ENCODE measurements around the gene TAGLN.
A peak's percentile ranks its signal among the peaks of the same experiment; 100 is the strongest.

The TAGLN gene

GRCh38 chr11:117199053-117199915, at the start of gene TAGLN:
Gene TAGLN (plus strand): TSS chr11:117199370. CDS start chr11:117203014, 3,644 bp downstream.
- DNase-seq (ENCODE audit: low read depth), result no peak

GRCh38 chr11:117152066-117152465, 47.1 kb upstream of the TAGLN start:
- DNase-seq (ENCODE audit: low read depth), result no peak

- DNase-seq (ENCODE audit: low read depth), result no peak
These were observed 44.7 kb upstream of the TAGLN start for GRCh38 chr11:117154468-117154867.

GRCh38 chr11:117157507-117157906, 41.7 kb upstream of the TAGLN start:
- no peak for DNase-seq (ENCODE audit: low read depth)

- no peak for DNase-seq (ENCODE audit: low read depth)
These were observed 39.3 kb upstream of the TAGLN start for GRCh38 chr11:117159892-117160291.

- DNase-seq (ENCODE audit: low read depth), result no peak
These were observed 38.3 kb upstream of the TAGLN start for GRCh38 chr11:117160826-117161225.

GRCh38 chr11:117166491-117166890, 32.7 kb upstream of the TAGLN start:
- DNase-seq (ENCODE audit: low read depth), result no peak

- no peak for DNase-seq (ENCODE audit: low read depth)
These were observed 29.4 kb upstream of the TAGLN start for GRCh38 chr11:117169736-117170135.

GRCh38 chr11:117170210-117170609, 29.0 kb upstream of the TAGLN start:
- no peak for DNase-seq (ENCODE audit: low read depth)

GRCh38 chr11:117171007-117171403, 28.2 kb upstream of the TAGLN start:
- DNase-seq (ENCODE audit: low read depth), result no peak

- DNase-seq (ENCODE audit: low read depth), result no peak
These were observed 27.6 kb upstream of the TAGLN start for GRCh38 chr11:117171404-117172061.

GRCh38 chr11:117172724-117173421, 26.3 kb upstream of the TAGLN start:
- no peak for DNase-seq (ENCODE audit: low read depth)

- no peak for DNase-seq (ENCODE audit: low read depth)
These were observed 24.1 kb upstream of the TAGLN start for GRCh38 chr11:117175104-117175503.

GRCh38 chr11:117175781-117176180, 23.4 kb upstream of the TAGLN start:
- no peak for DNase-seq (ENCODE audit: low read depth)

- DNase-seq (ENCODE audit: low read depth), result no peak
These were observed 23.0 kb upstream of the TAGLN start for GRCh38 chr11:117176186-117176585.

- no peak for DNase-seq (ENCODE audit: low read depth)
These were observed 21.5 kb upstream of the TAGLN start for GRCh38 chr11:117177534-117178209.

- peak; percentile 80 for DNase-seq (ENCODE audit: low read depth)
These were observed 20.7 kb upstream of the TAGLN start, which contains the start of gene SIDT2 for GRCh38 chr11:117178210-117179034. Gene SIDT2 (plus strand): TSS chr11:117178743. CDS start chr11:117179264, 521 bp downstream.

- DNase-seq (ENCODE audit: low read depth), result peak; percentile 18
These were observed 19.8 kb upstream of the TAGLN start for GRCh38 chr11:117179048-117179999.

- no peak for DNase-seq (ENCODE audit: low read depth)
These were observed 19.1 kb upstream of the TAGLN start for GRCh38 chr11:117180020-117180419.

Measured in T-helper 22 cell (primary cell).